Right atrium auricular region (tissue), 2 donors: ENCODE results near the gene ANXA4. TPM values are rescaled to one million over a fixed set of nuclear protein-coding genes. Genes with fewer than 3 reads are reported as not detected.

ENCODE experiments used
- DNase-seq: peaks from one replicate; pipeline ENCODE4 v3.0.0-alpha.2; 2019; ENCODE audit warnings: low spot score
- H3K27ac ChIP-seq, 2 donors: fragments of 200-600 bp; sonication (generic); 1 replicate in 1 of 2; 2 replicates in 1 of 2; pipeline ENCODE4 v1.5.1; 2016 to 2019
- H3K27me3 ChIP-seq, 2 donors: fragments of 200-600 bp; sonication (generic); one replicate each; pipeline versions ENCODE4 v1.5.1 to v1.6.0; 2017 to 2019
- H3K36me3 ChIP-seq: fragments of 200-600 bp; sonication (generic); one replicate; pipeline ENCODE4 v1.5.1; 2016
- H3K4me1 ChIP-seq, 2 donors: fragments of 200-600 bp; sonication (generic); one replicate each; pipeline versions ENCODE4 v1.5.1 to v1.6.0; 2017 to 2019
- H3K4me3 ChIP-seq, 2 donors: fragments of 200-600 bp; sonication (generic); 1 replicate in 1 of 2; 2 replicates in 1 of 2; pipeline ENCODE4 v1.5.1; 2017 to 2019; ENCODE audit warnings: mild to moderate bottlenecking in 1 of 2, moderate library complexity in 1 of 2
- H3K9me3 ChIP-seq, 2 donors: fragments of 200-600 bp; sonication (generic); one replicate each; pipeline ENCODE4 v1.5.1; 2019
- CTCF ChIP-seq, 2 donors: fragments of 200-600 bp; sonication (generic); IDR thresholded peaks; one replicate each; pipeline ENCODE4 v1.5.1; 2019; ENCODE audit warnings: antibody characterized with exemption in 2 of 2
- total RNA-seq, 2 donors: library from RNA; depleted of rRNA; stranded (reverse); fragments of >200 nt; gene quantifications; one replicate each; pipeline ENCODE4 v1.1.0, GENCODE V29; 2016

Gene ANXA4
- total RNA-seq, result 10 to 100 TPM; 12.7 to 25.9 TPM

DNA sequence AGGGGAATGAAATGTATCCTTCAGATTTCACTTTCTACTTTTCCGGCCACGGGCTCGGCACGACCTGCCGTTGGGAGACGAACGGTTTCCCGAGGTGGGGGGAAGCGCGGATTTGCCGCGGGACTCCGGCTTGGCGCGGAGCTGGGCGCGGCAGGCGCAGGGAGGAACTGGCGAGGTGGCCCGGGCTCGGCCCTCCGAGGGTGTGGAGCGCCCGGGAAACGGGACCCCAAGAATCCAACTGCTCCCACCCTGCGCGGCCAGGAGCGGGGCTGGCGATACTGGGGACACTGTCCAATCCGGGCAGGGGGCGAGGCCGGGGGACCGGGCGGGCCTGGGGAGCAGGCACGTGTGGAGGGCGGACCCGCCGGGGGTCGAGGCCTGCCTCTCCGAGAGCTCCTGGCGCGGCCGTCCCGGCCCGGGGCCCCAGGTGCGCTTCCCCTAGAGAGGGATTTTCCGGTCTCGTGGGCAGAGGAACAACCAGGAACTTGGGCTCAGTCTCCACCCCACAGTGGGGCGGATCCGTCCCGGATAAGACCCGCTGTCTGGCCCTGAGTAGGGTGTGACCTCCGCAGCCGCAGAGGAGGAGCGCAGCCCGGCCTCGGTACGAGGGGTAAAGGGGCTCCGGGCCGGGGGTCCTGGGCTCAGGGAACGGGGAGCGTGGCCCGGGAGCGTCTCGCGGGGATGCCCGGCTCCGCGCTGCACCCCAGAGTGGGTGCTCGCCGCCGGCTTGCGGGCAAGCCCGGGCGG lies at the start of gene ANXA4:
Gene ANXA4 (plus strand): TSS at position 560 of the 747 bp plus-strand sequence. CDS start 39,432 bp downstream, outside the sequence.
- Histone ChIP-seq H3K4me1 (peaks cover 0 to 21% of the 10 kb centered on the region in 2 donors), H3K36me3 (no peaks in the 10 kb centered on the region), H3K9me3 (no peaks in the 10 kb centered on the region), H3K4me3 (peak within 1 kb of the TSS; percentile 84 to 96), H3K27ac (peak within 1 kb of the TSS; percentile 95 to 97), H3K27me3 (no peaks in the 10 kb centered on the region)
- TF ChIP-seq CTCF (IDR thresholded peaks at IDR 0.05), result no peak
- DNase-seq, result peak; percentile 86

- Histone ChIP-seq H3K4me3 (no peak overlapping the region), H3K9me3 (no peaks in the 10 kb centered on the region), H3K36me3 (no peaks in the 10 kb centered on the region), H3K27me3 (no peaks in the 10 kb centered on the region), H3K4me1 (peaks cover 0 to 10% of the 10 kb centered on the region in 2 donors), H3K27ac (no peak overlapping the region)
- no peak for DNase-seq
- TF ChIP-seq CTCF (IDR thresholded peaks at IDR 0.05), result no peak
Observed at GRCh38 chr2:69692424-69692823, 49.5 kb upstream of the ANXA4 start.

DNA sequence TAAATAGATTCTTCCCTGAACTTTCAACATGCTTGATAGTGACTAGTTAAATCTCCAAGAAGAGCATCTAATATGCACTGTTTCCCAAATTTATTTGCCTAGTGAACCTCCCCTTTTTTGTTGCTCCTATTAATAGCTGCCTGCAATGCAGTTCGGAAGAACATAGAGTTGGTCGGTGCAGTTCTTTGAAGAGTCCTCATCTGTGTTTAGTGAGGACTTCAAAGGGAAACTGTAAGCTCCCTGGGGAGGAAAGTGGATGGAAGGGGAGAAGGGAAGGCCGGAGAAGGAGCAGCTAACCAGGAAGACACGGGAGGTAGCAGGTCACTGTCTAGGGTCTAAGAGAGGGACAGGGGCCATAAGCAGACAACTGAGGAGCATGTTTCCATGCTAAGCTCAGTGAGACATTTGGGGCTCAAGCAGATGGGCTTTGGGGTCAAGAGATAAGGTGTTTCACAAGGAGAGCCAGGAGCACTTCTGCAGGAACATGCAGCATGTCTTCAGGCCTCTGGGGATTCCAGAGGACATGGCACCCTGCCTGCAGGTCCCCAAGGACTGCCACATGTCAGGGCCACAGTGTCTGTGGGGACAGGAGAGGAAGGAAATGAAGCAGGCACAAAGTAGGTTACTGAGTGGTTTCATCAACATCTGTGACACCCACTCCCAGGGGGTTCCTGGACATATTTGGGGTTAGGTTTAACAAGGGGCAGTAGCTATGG lies 48.7 kb upstream of the ANXA4 start:
- no peak for DNase-seq
- peaks cover 0 to 10% of the 10 kb centered on the region in 2 donors for H3K4me1 ChIP-seq
- no peaks in the 10 kb centered on the region for H3K27me3 ChIP-seq
- H3K9me3 ChIP-seq, result no peaks in the 10 kb centered on the region
- TF ChIP-seq CTCF (IDR thresholded peaks at IDR 0.05), result no peak
- no peak overlapping the region for H3K4me3 ChIP-seq
- no peaks in the 10 kb centered on the region for H3K36me3 ChIP-seq
- no peak overlapping the region for H3K27ac ChIP-seq

GRCh38 chr2:69693775-69694450 lies 48.0 kb upstream of the ANXA4 start:
- H3K27me3 ChIP-seq, result no peaks in the 10 kb centered on the region
- H3K4me1 ChIP-seq, result peaks cover 0 to 10% of the 10 kb centered on the region in 2 donors
- no peak overlapping the region for H3K4me3 ChIP-seq
- TF ChIP-seq CTCF (IDR thresholded peaks at IDR 0.05), result no peak
- no peak overlapping the region for H3K27ac ChIP-seq
- DNase-seq, result no peak
- no peaks in the 10 kb centered on the region for H3K36me3 ChIP-seq
- no peaks in the 10 kb centered on the region for H3K9me3 ChIP-seq

DNA sequence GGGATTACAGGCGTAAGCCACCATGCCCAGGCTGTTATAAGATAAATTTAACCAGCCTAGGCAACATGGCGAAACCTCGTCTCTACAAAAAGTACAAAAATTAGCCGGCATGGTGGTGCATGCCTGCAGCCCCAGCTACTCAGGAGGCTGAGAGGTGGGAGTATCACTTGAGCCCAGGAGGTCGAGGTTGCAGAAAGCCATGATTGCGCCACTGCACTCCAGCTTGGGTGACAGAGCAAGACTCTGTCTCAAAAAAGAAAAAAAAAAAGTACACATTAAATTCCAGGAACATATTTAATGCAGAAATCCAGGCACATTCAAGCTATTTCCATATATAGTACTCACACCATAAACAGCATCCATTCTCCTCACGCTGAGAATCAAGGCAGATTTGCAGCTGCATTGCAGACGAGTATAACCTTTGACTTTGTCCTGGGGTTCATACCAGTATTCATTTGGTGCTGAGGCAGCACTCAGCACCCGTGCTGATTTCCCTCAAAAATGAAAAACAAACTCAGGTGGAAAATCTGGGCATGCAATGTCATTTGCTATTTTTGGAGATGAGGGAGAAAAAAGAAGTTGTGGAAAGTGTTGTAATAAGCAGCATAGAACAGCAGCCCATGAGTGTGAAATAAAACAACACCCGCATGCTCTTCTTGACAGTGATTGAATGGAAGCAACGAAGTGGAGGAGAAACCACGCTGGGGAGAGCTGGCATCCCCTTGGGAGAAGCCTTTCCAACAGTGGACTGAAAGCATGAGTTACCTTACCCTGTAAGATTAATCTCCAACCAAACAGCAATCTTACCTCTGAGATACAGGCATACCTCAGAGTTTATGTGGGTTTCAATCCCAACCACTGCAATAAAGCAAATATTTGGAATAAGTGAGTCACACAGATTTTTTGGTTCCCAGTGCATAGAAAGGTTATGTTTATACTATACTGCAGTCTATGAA lies 46.8 kb upstream of the ANXA4 start:
- Histone ChIP-seq H3K36me3 (no peaks in the 10 kb centered on the region), H3K4me1 (peaks cover 0 to 10% of the 10 kb centered on the region in 2 donors), H3K9me3 (no peaks in the 10 kb centered on the region), H3K4me3 (no peak overlapping the region), H3K27me3 (no peaks in the 10 kb centered on the region), H3K27ac (no peak overlapping the region)
- DNase-seq, result no peak
- no peak for TF ChIP-seq CTCF (IDR thresholded peaks at IDR 0.05)
